C4-2B (cell line): ENCODE data around the gene TMEM131L.

Source experiments
- ZFX ChIP-seq: fragments of 450-650 bp; IDR thresholded peaks from 2 replicates; pipeline ENCODE4 v1.6.1; 2017
- TF ChIP-seq, protein P1 (sequence below): fragments of 450-650 bp; conservative IDR thresholded peaks from 2 replicates; pipeline ENCODE4 v1.5.1; 2017; ENCODE audit warnings: mild to moderate bottlenecking

DNA sequence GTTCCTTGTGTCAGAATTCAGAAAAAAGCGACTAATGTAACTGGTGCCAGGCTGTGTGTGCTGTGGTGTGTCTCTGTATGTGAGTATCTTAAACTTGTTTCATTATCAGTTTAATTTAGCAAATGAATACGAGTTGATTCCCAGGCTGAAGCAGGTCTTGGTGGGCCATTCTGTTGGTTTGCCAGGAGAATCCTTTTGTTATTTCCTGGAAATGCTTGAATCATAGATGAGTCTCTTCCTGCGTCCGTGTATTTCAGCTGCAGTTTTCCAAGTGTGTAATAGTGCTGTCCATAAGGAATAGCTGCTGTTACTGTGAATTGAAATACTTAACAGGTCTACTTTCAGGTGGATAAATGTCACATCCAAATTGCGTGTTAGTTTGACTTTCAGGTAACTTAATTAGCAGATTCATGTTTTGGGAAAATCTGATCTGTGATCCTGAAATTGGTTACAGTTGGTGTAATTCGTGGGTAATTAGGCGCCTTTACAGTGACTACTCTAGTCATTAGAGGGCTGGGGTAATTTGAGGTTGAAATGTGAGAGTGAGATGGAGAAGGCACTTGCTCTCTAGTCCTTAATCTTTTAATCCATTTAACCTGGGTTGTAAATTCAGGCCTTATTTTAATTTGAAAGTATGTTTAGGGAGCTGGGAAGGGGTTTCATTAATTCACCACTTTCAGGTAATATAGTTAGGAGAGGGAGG lies 23.8 kb downstream of the TMEM131L start:
- TF ChIP-seq, protein P1, sequence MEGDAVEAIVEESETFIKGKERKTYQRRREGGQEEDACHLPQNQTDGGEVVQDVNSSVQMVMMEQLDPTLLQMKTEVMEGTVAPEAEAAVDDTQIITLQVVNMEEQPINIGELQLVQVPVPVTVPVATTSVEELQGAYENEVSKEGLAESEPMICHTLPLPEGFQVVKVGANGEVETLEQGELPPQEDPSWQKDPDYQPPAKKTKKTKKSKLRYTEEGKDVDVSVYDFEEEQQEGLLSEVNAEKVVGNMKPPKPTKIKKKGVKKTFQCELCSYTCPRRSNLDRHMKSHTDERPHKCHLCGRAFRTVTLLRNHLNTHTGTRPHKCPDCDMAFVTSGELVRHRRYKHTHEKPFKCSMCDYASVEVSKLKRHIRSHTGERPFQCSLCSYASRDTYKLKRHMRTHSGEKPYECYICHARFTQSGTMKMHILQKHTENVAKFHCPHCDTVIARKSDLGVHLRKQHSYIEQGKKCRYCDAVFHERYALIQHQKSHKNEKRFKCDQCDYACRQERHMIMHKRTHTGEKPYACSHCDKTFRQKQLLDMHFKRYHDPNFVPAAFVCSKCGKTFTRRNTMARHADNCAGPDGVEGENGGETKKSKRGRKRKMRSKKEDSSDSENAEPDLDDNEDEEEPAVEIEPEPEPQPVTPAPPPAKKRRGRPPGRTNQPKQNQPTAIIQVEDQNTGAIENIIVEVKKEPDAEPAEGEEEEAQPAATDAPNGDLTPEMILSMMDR: no peak
- TF ChIP-seq ZFX: no peak
